Rectal smooth muscle tissue (tissue), 1 donor: Measurements from ENCODE around the gene C3orf20.

Experiments used
- H3K27ac ChIP-seq: one replicate; pipeline ENCODE4 v1.7.0; 2013; ENCODE audit warnings: low read depth, low read length, inconsistent platforms
- H3K27me3 ChIP-seq: one replicate; pipeline ENCODE4 v1.7.0; 2013; ENCODE audit warnings: low read length; ENCODE audit not compliant: control insufficient read depth, insufficient read depth
- H3K36me3 ChIP-seq: one replicate; pipeline ENCODE4 v1.7.0; 2013; ENCODE audit warnings: low read length; ENCODE audit not compliant: control insufficient read depth, insufficient read depth
- H3K4me1 ChIP-seq: one replicate; pipeline ENCODE4 v1.7.0; 2013; ENCODE audit warnings: low read length; ENCODE audit not compliant: control insufficient read depth, insufficient read depth
- H3K4me3 ChIP-seq: one replicate; pipeline ENCODE4 v1.7.0; 2013; ENCODE audit warnings: low read length
- H3K9ac ChIP-seq: one replicate; pipeline ENCODE4 v1.7.0; 2013; ENCODE audit warnings: low read length

The C3orf20 gene

DNA sequence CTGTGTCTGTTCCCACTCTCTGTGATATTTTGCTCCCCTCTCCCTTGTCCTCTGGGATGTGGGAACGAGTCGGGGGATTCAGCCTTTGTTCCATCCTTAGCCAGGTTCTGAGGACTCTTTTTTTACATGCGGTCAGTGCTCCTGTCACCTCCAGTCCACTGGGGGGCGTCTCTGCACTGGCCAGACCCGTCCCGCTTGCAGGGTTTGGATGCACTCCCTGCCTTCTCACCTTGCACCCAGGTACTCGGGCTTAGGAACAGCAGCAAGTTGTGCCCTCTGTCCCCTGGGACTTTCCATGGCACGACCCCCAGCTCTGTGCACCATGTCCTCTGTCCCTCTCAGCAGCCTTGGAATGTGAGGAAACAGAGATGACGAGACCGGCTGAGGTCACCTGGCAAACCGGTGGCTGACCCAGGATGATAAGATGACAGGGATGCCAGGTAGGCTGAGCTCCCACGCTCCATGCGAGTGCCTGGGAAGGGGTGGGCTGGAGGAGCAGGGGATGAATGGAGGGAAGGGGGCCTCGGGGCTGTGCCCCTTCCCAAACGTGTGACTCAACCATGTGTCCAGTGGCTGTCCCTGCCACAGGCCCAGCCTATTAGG is 116.5 kb downstream of the C3orf20 start:
- H3K4me1 ChIP-seq, result peaks cover 2% of the 10 kb centered on the region
- no peak overlapping the region for H3K9ac ChIP-seq
- H3K4me3 ChIP-seq, result no peak overlapping the region

DNA sequence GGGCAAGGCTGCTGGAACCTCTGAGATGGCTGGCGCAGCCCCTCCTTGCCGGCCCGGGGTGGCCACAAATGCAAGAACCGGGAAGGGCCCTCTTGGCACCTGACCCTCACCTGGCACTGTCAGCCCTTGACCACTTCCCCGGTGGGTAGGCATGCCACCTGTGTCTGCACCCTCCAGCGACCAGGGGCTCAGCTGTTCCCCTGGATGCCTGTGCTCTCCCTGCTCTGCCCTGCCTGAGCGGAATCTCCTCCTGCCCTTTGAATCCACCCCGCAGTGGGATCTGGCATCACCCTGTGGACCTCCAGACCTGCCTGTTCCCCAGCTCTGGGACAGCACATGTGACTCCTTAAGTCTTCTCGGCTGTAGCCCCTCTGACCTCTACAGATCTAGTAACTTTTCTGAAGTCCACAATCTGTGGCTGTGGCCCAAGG is 117.8 kb downstream of the C3orf20 start:
- peaks cover 2% of the 10 kb centered on the region for H3K4me1 ChIP-seq
- peaks cover 2% of the 10 kb centered on the region for H3K27me3 ChIP-seq
- no peak overlapping the region for H3K27ac ChIP-seq

More for the DNA sequence above, 116.5 kb downstream of the C3orf20 start:
- no peak overlapping the region for H3K27ac ChIP-seq
- no peaks in the 10 kb centered on the region for H3K36me3 ChIP-seq
- H3K27me3 ChIP-seq, result peaks cover 2% of the 10 kb centered on the region

DNA sequence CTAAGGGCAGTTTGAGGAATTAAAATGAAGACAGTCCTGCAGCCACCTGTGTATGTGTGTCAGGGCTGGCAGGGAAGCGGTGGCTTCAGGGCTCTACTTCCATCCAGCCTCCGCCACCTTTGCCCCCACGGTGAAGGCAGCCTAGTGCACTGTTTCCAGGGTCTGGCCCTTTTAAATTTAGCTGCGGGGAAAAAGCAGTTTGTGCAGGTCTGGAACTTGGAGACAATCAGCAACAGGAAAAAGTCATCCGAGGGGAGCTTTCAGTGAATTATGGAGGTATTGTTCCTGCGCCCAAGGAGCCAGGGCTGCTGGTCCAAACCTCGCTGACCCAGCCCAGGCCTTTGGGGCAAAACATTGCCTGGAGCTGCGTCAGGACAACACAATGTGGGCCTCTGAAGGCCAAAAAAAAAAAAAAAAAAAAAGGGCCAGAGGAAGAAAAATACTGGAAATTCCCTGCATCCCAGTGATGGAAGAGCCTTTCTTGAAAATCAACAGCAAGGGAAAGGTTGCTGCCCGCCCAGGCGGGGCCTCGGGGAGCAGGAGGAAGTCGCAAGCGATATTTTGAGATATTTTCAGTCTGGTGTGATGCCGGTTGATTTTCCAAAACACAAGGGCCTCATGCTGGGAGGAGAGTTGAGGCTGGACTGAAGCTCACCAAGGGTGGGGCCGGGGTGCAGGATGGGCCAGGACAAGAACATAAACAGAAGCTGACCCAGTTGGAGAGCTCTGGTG is 118.4 kb downstream of the C3orf20 start:
- H3K27me3 ChIP-seq, result peaks cover 2% of the 10 kb centered on the region
- H3K27ac ChIP-seq, result peak overlapping the region; percentile 44
- no peaks in the 10 kb centered on the region for H3K36me3 ChIP-seq
- peaks cover 2% of the 10 kb centered on the region for H3K4me1 ChIP-seq
- H3K9ac ChIP-seq, result no peak overlapping the region
- H3K4me3 ChIP-seq, result no peak overlapping the region

More for the DNA sequence above, 117.8 kb downstream of the C3orf20 start:
- Histone ChIP-seq H3K4me3 (no peak overlapping the region), H3K36me3 (no peaks in the 10 kb centered on the region), H3K9ac (no peak overlapping the region)

DNA sequence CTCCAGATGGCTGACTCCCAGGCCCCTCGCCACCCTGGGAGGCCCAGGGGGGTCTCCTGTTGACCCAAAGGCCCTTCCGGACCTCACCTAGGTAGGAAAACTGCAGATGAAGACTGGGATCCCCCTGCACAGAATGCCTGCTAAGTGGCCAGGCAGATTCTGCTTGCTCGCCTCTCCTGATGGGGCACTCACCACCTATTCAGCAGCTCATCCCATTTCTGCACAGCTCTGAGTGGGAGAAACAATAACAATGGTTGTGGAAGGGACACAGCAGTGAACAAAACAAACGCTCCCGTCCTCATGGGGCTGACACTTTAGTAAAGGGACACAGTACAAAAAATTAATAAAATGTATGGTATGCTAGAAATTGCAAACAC is 118.9 kb downstream of the C3orf20 start:
- peaks cover 2% of the 10 kb centered on the region for H3K4me1 ChIP-seq
- no peaks in the 10 kb centered on the region for H3K36me3 ChIP-seq
- peaks cover 2% of the 10 kb centered on the region for H3K27me3 ChIP-seq
- peak overlapping the region; percentile 44 for H3K27ac ChIP-seq
- H3K4me3 ChIP-seq, result no peak overlapping the region
- H3K9ac ChIP-seq, result no peak overlapping the region

DNA sequence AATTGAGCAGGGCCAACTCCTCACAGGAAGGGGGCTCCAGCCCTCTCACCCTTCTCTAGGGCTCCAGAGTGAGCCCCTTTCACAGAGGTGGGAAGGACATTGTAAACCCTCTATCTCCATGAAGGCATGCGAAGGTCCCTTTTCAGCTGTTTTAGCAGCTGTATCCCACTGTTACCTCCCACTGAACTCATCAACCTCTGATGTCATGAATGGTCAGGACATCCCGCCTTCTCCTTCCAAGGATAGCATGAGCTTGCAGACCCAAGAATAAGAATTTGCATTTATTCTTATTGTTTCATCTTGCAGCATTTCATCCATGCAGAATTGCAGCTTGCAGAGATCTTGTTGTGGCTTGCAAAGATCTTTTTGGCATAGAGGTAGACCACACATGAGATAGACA is 119.5 kb downstream of the C3orf20 start:
- no peak overlapping the region for H3K27ac ChIP-seq
- H3K9ac ChIP-seq, result no peak overlapping the region
- no peaks in the 10 kb centered on the region for H3K36me3 ChIP-seq
- peaks cover 2% of the 10 kb centered on the region for H3K4me1 ChIP-seq
- H3K27me3 ChIP-seq, result peaks cover 2% of the 10 kb centered on the region
- no peak overlapping the region for H3K4me3 ChIP-seq

DNA sequence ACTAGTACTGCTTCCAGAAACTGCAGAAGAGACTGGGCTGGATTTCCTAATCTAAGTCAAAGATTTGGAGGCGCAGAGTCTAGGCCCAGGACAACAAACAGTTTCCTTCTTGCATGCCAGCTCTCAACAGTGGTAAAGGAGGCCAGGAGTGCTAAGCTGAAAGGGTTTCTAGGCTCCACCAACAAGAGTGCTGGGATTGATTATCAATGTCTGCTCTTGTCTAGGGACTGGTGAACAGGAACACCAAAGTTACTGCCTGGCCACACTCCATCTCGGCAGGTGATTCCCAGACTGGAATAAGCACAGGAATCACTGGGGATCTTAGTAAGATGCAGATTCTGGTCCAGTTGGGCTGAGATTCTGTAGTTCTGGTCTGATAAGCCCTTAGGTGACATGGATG is 121.1 kb downstream of the C3orf20 start:
- H3K9ac ChIP-seq, result no peak overlapping the region
- peaks cover 2% of the 10 kb centered on the region for H3K4me1 ChIP-seq
- H3K27ac ChIP-seq, result no peak overlapping the region
- H3K36me3 ChIP-seq, result no peaks in the 10 kb centered on the region
- H3K4me3 ChIP-seq, result no peak overlapping the region
- peaks cover 2% of the 10 kb centered on the region for H3K27me3 ChIP-seq

DNA sequence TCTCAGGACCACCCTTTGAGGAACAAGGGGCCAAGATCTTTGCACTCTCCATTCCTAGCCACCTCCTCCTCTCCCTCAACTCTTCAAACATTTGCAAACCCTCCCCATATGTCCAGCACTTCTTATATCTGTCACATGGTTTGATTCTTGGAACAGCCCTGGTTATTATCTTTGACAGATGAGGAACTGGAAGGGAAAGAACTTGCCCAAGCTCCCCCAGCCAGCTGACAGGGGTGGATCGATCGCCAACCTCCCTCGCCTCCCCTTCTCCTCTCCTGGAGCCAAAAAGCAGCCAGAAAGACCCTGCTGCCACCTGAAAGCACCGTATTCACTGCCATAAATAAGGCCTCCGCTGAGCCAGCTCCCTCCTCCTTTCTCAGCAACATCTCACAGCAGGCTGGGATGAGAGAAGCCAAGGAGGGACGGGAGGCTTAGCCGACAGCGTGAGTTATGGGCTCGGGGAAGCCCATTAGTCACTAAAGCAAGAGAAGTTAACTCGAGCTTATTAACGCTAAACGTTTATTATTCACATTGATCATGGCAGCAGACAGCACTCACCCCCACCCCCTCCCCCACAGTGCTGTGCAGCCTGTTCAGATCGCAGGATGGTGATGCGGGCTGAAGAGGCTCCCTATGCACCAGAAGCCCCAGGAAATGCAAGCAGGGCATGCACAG is 121.6 kb downstream of the C3orf20 start:
- peaks cover 2% of the 10 kb centered on the region for H3K4me1 ChIP-seq
- H3K36me3 ChIP-seq, result no peaks in the 10 kb centered on the region
- H3K27me3 ChIP-seq, result no peaks in the 10 kb centered on the region
- H3K4me3 ChIP-seq, result no peak overlapping the region
- H3K9ac ChIP-seq, result no peak overlapping the region
- H3K27ac ChIP-seq, result no peak overlapping the region

DNA sequence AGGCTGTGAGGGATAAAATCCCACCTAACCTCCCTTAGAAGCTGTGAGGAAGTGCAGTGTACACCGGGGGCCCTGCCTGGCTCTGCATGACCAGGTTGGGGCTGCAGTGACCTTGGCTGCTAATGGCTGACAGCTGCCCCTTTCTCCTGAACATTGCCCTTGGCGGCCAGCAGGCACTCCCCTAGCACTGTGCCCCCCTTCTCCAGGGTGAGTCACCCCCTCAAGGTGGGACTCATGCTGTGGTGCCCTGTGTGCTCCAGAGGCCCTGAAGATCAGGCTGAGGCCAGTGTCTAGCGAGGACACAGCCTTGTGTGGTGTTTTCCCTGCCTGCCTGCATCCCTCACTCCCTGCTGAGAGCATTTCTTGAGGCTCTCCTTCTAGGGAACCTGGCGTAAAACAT is 122.8 kb downstream of the C3orf20 start:
- H3K4me3 ChIP-seq, result no peak overlapping the region

DNA sequence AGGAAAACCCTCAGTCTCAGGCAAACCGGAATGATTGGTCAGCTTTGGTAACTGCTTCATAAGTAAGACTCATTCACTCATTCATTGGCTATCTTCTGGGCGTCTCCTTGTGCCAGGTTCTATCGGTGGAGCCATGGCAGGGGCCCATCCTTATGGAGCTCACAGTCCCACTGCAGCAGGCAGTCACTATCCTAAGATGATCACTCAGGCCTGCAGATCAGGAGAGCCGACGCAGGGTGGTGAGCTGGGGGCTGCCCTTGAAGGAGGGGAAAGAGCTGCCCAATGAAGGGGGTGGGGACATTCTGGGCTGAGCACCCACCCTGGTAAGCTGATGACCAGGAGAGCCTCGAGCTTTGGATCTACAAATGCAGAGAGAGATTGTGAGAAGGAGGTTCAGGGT is 123.3 kb downstream of the C3orf20 start:
- no peak overlapping the region for H3K27ac ChIP-seq
- H3K4me3 ChIP-seq, result no peak overlapping the region
- peaks cover 2% of the 10 kb centered on the region for H3K4me1 ChIP-seq
- H3K36me3 ChIP-seq, result no peaks in the 10 kb centered on the region
- H3K9ac ChIP-seq, result no peak overlapping the region
- H3K27me3 ChIP-seq, result no peaks in the 10 kb centered on the region

More for the DNA sequence above, 122.8 kb downstream of the C3orf20 start:
- Histone ChIP-seq H3K9ac (no peak overlapping the region), H3K4me1 (peaks cover 2% of the 10 kb centered on the region), H3K27ac (no peak overlapping the region), H3K27me3 (no peaks in the 10 kb centered on the region), H3K36me3 (no peaks in the 10 kb centered on the region)

DNA sequence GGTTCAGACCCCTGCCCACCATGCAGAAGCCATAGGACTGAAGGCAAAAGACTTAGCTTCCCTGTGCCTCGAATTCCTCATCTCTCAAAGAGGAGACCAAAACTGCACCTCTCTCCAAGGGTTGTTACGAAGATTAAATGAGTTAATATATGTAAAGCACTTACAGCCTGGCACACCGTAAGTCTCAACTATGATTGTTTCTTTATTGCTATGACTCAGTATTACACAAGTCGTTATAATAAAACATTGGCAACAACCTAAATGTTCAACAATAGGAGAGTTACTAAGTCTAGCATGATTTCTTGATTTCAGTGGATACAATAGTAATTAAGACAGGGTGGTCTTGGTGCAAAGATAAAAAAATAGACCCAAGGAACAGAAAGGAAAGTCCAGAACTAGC is 124.2 kb downstream of the C3orf20 start:
- H3K27ac ChIP-seq, result no peak overlapping the region
- H3K27me3 ChIP-seq, result no peaks in the 10 kb centered on the region

DNA sequence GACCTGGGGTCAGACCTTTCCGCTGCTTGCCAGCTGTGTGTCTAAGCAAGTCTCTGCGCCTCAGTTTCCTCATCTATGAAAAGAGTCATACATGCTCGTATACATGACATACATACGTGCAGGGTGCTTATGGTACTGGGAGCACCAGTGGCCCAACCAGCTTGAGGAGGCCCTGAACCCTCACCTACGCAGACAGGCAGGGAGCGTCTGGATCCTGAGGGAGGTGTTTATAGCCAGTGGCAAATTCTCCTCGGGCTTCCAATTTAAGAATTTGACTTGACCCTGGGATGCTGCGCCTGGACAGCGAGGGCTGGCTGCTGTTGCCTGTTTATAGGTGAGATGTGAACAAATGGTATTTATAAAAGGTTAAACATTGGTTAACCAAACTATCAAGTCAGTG is 126.1 kb downstream of the C3orf20 start:
- H3K27ac ChIP-seq, result no peak overlapping the region
- H3K4me3 ChIP-seq, result no peak overlapping the region

More for the DNA sequence above, 124.2 kb downstream of the C3orf20 start:
- H3K36me3 ChIP-seq, result no peaks in the 10 kb centered on the region
- H3K4me1 ChIP-seq, result peaks cover under 1% of the 10 kb centered on the region
- H3K9ac ChIP-seq, result no peak overlapping the region
- H3K4me3 ChIP-seq, result no peak overlapping the region

DNA sequence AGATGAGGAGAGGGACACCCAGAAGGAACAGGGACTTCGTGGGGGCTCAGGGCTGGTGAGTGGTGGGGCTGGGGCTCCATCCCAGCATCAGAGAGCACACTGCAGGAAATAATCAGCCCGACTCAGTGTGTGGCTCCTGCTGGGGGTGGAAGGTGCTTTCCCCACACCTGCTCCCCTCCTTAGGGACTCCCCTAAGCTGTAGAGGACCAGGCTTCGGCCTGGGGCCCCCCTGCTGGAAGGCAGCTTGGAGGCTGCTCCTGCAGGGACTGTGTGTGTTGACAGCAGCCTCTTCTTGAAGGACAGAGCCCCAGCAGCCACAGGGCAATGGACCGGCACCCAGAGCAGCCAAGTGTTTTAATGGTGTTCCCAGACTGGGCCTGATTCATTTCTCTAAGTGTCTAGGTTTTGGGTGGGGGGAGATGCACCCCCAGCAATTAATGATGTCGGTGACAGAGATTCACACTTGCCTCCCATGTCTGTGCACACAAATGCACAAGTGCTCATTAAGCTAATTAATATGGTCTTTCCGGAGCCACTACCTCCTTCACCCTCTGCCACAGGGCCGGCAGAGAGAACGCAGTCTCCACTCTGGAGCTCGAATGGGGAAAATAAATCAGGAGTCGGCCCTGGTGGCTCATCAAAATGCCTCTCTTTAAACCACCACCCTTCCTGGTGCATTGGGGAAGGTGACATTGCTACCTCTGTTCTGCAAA is 126.9 kb downstream of the C3orf20 start:
- no peak overlapping the region for H3K9ac ChIP-seq
- H3K4me1 ChIP-seq, result no peaks in the 10 kb centered on the region
- no peaks in the 10 kb centered on the region for H3K36me3 ChIP-seq
- no peak overlapping the region for H3K27ac ChIP-seq
- H3K27me3 ChIP-seq, result no peaks in the 10 kb centered on the region
- H3K4me3 ChIP-seq, result no peak overlapping the region

More for the DNA sequence above, 126.1 kb downstream of the C3orf20 start:
- no peak overlapping the region for H3K9ac ChIP-seq
- H3K4me1 ChIP-seq, result no peaks in the 10 kb centered on the region
- H3K36me3 ChIP-seq, result no peaks in the 10 kb centered on the region
- no peaks in the 10 kb centered on the region for H3K27me3 ChIP-seq
